Thyroid gland (tissue), 4 donors: ENCODE data around the gene ZNF791. TPM values are rescaled to one million over a fixed set of nuclear protein-coding genes. Genes with fewer than 3 reads are reported as not detected.

ENCODE experiments used
- DNase-seq, 2 donors: peaks; one replicate each; pipeline ENCODE4 v3.0.0-alpha.2; 2019
- H3K27ac ChIP-seq, 3 donors: fragments of 200-600 bp; sonication (generic); 1 replicate in 2 of 3; 2 replicates in 1 of 3; pipeline ENCODE4 v1.5.1; 2016 to 2019; ENCODE audit warnings: mild to moderate bottlenecking in 1 of 3, moderate library complexity in 1 of 3
- H3K27me3 ChIP-seq: fragments of 200-600 bp; sonication (generic); one replicate; pipeline ENCODE4 v1.5.1; 2019
- H3K36me3 ChIP-seq, 2 donors: fragments of 200-600 bp; sonication (generic); one replicate each; pipeline ENCODE4 v1.5.1; 2016 to 2019
- H3K4me1 ChIP-seq, 2 donors: fragments of 200-600 bp; sonication (generic); one replicate each; pipeline ENCODE4 v1.5.1; 2017 to 2019
- H3K4me3 ChIP-seq, 3 donors: fragments of 200-600 bp; sonication (generic); replicated peaks in 1 of 3; 1 replicate in 2 of 3; 2 replicates in 1 of 3; pipeline ENCODE4 v1.5.1; 2016; ENCODE audit warnings: mild to moderate bottlenecking in 1 of 3
- H3K9me3 ChIP-seq: fragments of 200-600 bp; sonication (generic); one replicate; pipeline ENCODE4 v1.5.1; 2017
- CTCF ChIP-seq, 6 experiments: fragments of 200-600 bp in 3 of 6; fragments of 450-650 bp in 3 of 6; sonication (generic) in 3 of 6; IDR thresholded peaks; one replicate each; pipeline ENCODE4 v1.5.1; 2016 to 2019; ENCODE audit warnings: antibody characterized with exemption in 6 of 6, mild to moderate bottlenecking in 2 of 6, inconsistent platforms in 1 of 6, moderate library complexity in 1 of 6
- POLR2A ChIP-seq, 2 donors: fragments of 450-650 bp; IDR thresholded peaks; one replicate each; pipeline ENCODE4 v1.6.1; 2017; ENCODE audit warnings: antibody characterized with exemption in 2 of 2, mild to moderate bottlenecking in 2 of 2, moderate library complexity in 1 of 2
- WGBS, 2 donors: methylation state at CpG; one replicate each; pipeline ENCODE4 v1.1.5; 2017; 5-methylcytosine and 5-hydroxymethylcytosine counted together
- intact Hi-C: fragments of 100-400 bp; cut with DNase I; formaldehyde crosslinking; loops from one replicate; pipeline ENCODE4 v1.15.1; 2023
- total RNA-seq, 4 donors: library from RNA; depleted of rRNA; stranded (reverse); fragments of >200 nt; gene quantifications; one replicate each; pipeline ENCODE4 v1.2.3, GENCODE V29; 2016

ZNF791 gene
- total RNA-seq, 4 donors from 2014 or later, result 37.8 to 44.9 (median 39.5) TPM

GRCh38 chr19:12578641-12579040 lies 32.1 kb upstream of the ZNF791 start:
- H3K4me3 ChIP-seq, result no peak overlapping the region
- peaks cover 20 to 26% of the 10 kb centered on the region in 2 donors for H3K36me3 ChIP-seq
- 92 to 97% methylated on average over 10 of the region's 10 CpGs for WGBS, 2 donors
- no peak overlapping the region for H3K27ac ChIP-seq
- H3K9me3 ChIP-seq, result no peaks in the 10 kb centered on the region
- no peaks in the 10 kb centered on the region for H3K4me1 ChIP-seq
- TF ChIP-seq POLR2A (IDR thresholded peaks at IDR 0.05), result no peak
- no peak for TF ChIP-seq CTCF (IDR thresholded peaks at IDR 0.05)
- no peak for DNase-seq
- H3K27me3 ChIP-seq, result no peaks in the 10 kb centered on the region
- intact Hi-C loops, result no loop called here

- Histone ChIP-seq H3K4me1 (peaks cover 6 to 13% of the 10 kb centered on the region in 2 donors), H3K4me3 (no peak overlapping the region), H3K27ac (no peak overlapping the region), H3K9me3 (no peaks in the 10 kb centered on the region), H3K36me3 (peaks cover 20 to 26% of the 10 kb centered on the region in 2 donors), H3K27me3 (no peaks in the 10 kb centered on the region)
- no peak for DNase-seq
- TF ChIP-seq POLR2A (IDR thresholded peaks at IDR 0.05), result no peak
- no peak for TF ChIP-seq CTCF (IDR thresholded peaks at IDR 0.05)
- WGBS, 2 donors, result 95 to 98% methylated on average over 11 of the region's 11 CpGs
- intact Hi-C loops, result no loop called here
Observed at GRCh38 chr19:12580180-12580694, 30.5 kb upstream of the ZNF791 start.

GRCh38 chr19:12581100-12581499 lies 29.6 kb upstream of the ZNF791 start:
- no peak overlapping the region for H3K4me3 ChIP-seq
- no peaks in the 10 kb centered on the region for H3K27me3 ChIP-seq
- TF ChIP-seq POLR2A (IDR thresholded peaks at IDR 0.05), result no peak
- TF ChIP-seq CTCF (IDR thresholded peaks at IDR 0.05), result no peak
- H3K36me3 ChIP-seq, result peaks cover 20% of the 10 kb centered on the region in 2 donors
- intact Hi-C loops, result no loop called here
- no peaks in the 10 kb centered on the region for H3K9me3 ChIP-seq
- WGBS, 2 donors, result 91 to 97% methylated on average over 9 of the region's 9 CpGs
- no peak overlapping the region for H3K27ac ChIP-seq
- no peak for DNase-seq
- peaks cover 6 to 21% of the 10 kb centered on the region in 2 donors for H3K4me1 ChIP-seq

GRCh38 chr19:12596485-12596884 lies 14.2 kb upstream of the ZNF791 start:
- Histone ChIP-seq H3K27me3 (no peaks in the 10 kb centered on the region), H3K4me3 (no peak overlapping the region), H3K9me3 (no peaks in the 10 kb centered on the region), H3K4me1 (peaks cover 0 to 4% of the 10 kb centered on the region in 2 donors), H3K36me3 (no peaks in the 10 kb centered on the region), H3K27ac (no peak overlapping the region)
- peak in 1 of 2 donors; percentile 11 for DNase-seq
- TF ChIP-seq POLR2A (IDR thresholded peaks at IDR 0.05) (no peak), CTCF (IDR thresholded peaks at IDR 0.05) (no peak)
- intact Hi-C loops, result no loop called here
- WGBS, 2 donors, result 88 to 89% methylated on average over 11 of the region's 11 CpGs

GRCh38 chr19:12596927-12597548 lies 13.7 kb upstream of the ZNF791 start:
- no peaks in the 10 kb centered on the region for H3K36me3 ChIP-seq
- WGBS, 2 donors, result 62 to 66% methylated on average over 24 to 37 of the region's 38 CpGs
- peak; percentile 65 to 68 for DNase-seq
- no peak for TF ChIP-seq POLR2A (IDR thresholded peaks at IDR 0.05)
- TF ChIP-seq CTCF (IDR thresholded peaks at IDR 0.05), result no peak
- H3K4me3 ChIP-seq, result no peak overlapping the region
- intact Hi-C loops, result no loop called here
- no peaks in the 10 kb centered on the region for H3K9me3 ChIP-seq
- no peaks in the 10 kb centered on the region for H3K4me1 ChIP-seq
- H3K27me3 ChIP-seq, result no peaks in the 10 kb centered on the region
- H3K27ac ChIP-seq, result no peak overlapping the region
